ENCODE data around the gene EXTL1.

EXTL1 gene

GRCh38 chr1:26041978-26042377 is 20.4 kb downstream of the EXTL1 start:
- no peak for DNase-seq (ENCODE audit: low read depth in 2 of 2)

- DNase-seq (ENCODE audit: low read depth in 2 of 2): no peak
Measured at GRCh38 chr1:26043765-26044164, 22.2 kb downstream of the EXTL1 start.

DNA sequence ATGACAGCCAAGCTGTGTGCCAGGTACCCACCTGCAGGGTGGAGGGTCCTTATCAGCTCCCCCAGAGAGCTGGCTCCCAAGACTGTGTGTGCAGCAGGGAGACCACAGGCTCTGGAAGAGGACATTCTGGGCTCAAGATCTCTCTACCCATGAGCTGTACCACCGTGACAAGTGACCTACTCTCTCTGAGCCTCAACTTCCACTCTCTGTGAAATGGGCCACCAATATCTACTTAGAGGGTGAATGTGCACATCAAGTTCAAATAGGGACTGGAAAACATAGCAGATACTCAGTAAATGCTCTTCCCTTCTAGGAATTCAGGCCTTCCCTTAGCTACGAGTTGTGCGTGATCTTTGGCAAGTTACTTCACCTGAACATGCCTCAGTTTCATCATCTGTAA is 22.8 kb downstream of the EXTL1 start:
- DNase-seq (ENCODE audit: low read depth in 2 of 2): no peak

DNA sequence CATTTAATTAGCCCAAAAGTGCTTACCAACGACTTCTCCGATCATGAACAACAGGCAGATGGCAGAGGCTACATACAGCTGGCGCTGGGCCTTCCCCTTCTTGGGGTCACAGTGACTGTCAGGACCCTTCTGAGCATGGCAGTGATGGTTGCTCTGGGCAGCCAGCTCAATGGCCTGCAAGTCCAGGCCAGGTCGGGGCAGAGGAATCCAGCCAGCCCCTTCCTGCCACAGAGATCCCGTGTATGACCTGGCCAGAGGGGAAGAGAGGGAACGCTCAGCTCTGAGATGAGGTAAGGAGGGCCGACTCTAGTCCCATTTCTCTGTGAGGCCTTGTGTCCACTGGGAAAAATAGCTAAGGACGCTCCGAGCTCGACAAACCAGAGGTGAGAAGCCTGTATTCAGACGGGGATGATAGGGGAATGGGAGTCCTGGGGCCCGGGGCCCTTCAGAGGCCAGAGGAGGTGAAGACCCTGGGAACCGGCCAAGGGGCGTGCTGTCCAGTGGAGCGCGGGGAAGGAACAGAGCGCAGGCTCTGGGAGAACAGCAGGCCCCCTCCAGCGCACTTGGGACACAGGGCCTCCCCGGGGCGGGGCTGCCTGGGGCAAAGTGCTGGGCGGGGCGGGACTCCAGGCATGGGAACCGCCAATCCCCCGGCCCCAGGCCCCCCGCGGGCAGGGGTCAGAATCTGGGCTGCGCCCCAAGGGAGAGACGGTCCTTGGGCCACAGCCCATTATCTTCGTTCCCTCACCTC is 23.6 kb downstream of the EXTL1 start:
- no peak for DNase-seq (ENCODE audit: low read depth in 2 of 2)

GRCh38 chr1:26045722-26046245 is 24.2 kb downstream of the EXTL1 start, which contains the start of gene SLC30A2:
Gene SLC30A2, minus strand, starts transcription at chr1:26046118. Its CDS starts 222 bp downstream, at chr1:26045896.
- no peak for DNase-seq (ENCODE audit: low read depth in 2 of 2)

- no peak for DNase-seq (ENCODE audit: low read depth in 2 of 2)
Measured at GRCh38 chr1:26046246-26047095, 24.9 kb downstream of the EXTL1 start.

DNA sequence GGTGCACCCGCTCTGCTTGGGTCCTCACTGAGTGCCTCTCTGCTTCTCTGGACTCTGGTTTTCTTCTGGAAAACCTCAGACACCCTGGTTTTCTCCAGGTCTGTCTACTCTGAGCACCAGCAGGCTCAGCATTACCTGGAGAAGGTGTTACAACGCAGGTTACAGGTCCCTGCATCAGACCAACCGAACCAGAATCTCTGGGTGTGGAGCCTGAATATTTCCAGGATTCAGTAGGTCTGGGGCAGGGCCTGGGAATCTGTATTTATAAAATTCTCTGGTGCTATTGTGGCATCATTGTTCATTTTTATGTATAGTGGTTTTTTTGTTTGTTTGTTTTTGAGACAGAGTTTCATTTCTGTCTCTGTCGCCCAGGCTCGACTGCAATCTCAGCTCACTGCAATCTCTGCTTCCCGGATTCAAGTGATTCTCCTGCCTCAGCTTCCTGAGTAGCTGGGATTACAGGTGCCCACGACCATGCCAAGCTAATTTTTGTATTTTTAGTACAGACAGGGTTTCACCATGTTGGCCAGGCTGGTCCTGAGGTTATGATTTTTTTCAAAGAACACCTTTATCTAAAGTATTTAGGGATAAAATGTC is 25.8 kb downstream of the EXTL1 start:
- DNase-seq (ENCODE audit: low read depth in 2 of 2): no peak

- no peak for DNase-seq (ENCODE audit: low read depth in 2 of 2)
Measured at GRCh38 chr1:26049531-26050247, 28.1 kb downstream of the EXTL1 start.

DNA sequence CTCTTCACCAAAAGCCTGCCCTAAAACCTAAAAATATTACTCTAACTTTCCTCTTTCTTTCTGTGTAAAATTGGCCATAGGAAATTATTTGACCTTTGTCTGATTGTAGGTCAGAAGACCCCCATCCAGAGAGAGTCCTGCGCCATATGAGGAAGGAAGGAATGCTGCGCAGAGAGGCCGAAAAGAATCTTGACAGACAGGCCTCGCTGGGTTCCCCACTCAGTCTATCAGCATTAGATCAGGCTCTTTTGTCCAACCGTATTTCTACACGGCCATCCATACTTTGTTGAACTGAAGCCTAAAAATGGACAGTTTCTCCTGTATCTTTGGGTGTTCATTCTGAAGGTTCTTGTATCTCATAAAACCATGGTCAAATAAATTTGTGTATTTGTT is 28.7 kb downstream of the EXTL1 start:
- no peak for DNase-seq (ENCODE audit: low read depth in 2 of 2)

DNA sequence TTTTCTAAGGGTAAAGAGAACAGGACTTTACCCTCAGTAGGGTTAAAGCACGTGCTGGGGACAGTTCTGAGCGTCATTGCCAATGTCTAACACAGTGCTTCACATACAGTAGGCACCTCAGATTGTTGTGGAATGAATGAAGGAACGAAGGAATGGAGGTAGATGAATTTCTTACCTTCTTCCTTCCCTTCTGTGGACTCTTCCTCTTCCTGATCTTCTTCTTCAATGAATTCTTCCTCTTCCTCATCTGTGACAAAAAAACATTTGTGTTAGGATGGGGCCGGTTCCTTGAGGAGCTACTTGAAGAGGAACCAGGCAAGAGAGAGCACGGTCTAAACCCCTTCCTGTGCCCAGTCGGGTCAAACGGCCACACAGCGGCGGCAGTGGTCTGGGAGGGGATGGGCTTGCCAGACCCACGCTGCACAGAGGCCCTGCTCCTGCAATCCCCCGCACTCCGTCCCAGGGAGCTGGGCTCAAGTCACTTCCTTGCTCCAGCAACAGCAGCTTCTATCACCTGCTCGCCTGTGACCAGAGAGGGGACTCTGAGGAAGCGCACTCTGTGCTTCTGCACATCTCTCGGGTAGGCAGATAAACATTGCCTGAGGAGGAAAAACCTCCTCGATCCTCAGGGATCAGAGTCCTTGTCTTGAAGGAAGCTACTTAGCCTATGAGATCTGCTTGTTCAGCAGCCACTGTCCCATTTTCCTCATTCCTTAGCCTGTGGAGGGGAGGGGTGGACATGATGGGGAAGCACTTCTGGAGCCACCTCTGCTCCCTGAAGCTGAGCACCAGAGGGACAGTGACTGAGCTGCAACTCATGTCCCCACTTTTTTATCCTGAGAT is 32.4 kb downstream of the EXTL1 start:
- DNase-seq (ENCODE audit: low read depth in 2 of 2): no peak

DNA sequence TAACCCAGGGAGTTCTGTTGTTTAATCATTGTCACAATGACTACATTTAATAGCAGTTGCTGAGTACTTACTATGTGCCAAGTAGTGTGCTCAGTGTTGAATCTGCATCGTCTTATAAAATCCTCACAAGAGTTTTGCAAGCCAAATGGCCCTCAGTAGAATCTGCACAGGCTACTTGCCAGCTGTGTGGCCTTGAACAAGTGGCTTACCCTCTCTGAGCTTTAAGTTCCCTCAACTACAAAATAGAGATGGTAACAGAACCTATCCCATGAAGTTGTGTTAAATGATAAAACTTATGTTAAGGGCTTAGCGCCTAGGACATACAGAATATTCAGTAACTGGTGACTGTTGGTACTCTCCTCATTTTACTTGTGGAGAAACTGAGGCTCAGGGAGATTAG is 33.5 kb downstream of the EXTL1 start:
- no peak for DNase-seq (ENCODE audit: low read depth in 2 of 2)

- DNase-seq (ENCODE audit: low read depth in 2 of 2): no peak
Measured at GRCh38 chr1:26057189-26057588, 35.6 kb downstream of the EXTL1 start.

DNA sequence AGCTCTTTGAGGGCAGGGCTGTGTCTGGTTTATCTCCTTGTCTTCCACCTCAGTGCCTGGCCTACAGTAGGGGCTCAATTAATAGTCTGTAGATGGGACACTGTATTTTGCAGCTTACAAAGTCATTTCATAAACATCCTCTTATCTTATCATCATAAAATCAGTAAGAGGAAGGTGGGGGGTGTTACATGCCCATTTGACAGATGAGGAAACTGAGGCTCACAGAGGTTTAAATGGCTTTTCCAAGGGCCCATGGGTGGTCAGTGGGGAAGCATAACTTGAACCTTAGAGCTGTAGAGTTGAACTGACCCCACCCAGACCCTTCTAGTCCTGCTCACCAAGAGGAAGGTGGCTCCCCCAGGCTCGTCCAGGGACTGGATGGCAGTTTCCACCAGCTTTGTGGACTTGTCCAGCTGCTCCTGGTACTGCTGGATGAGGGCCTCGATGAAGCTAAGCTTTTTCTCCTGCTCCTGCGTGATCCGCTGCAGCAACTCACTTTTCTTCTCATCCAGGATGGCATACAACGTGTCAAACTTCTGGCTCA is 36.5 kb downstream of the EXTL1 start:
- DNase-seq (ENCODE audit: low read depth in 2 of 2): no peak

DNA sequence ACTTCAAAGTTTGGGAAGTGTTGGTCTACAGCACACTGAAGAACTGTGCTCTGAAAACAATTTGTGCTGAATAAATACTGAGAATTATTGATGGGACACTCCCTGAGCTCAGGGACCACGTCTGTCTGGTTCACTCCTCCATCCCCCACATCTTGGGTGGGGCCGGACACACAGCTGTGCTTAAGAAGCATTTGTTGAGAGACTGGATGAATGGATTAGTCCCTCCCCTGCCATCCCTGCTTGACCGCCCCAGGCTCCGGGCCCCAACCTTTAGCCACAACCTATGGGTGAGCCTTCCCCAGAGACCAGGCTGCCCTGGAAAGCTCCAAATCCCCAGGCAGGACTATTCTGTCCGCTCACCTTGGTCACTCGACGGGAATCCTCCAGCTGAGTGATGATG is 38.3 kb downstream of the EXTL1 start:
- DNase-seq (ENCODE audit: low read depth in 2 of 2): no peak

- DNase-seq (ENCODE audit: low read depth in 2 of 2): no peak
Measured at GRCh38 chr1:26060832-26061574, 39.4 kb downstream of the EXTL1 start.

DNA sequence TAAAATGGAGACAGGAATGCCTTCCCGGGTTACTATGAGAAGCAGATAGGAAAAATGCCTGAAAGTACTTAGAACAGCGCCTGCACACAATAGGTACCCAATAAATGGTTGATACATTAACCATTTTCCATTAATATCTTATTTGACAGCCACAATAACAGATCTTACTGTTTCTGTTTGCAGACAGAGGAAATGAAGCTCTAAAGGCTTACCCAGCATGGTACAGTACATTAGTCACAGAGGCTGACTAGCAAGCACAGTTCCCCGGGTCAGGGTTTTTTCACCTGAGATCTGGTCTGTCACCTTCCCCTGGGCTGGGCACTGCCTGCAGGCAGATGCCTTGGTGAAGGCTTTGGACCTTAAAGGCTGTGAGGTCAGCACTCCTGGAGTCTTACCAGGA is 43.0 kb downstream of the EXTL1 start:
- DNase-seq (ENCODE audit: low read depth in 2 of 2): no peak

GRCh38 chr1:26066160-26066559 is 44.6 kb downstream of the EXTL1 start:
- DNase-seq (ENCODE audit: low read depth in 2 of 2): no peak

- DNase-seq (ENCODE audit: low read depth in 2 of 2): no peak
Measured at GRCh38 chr1:26066857-26067256, 45.3 kb downstream of the EXTL1 start.

DNA sequence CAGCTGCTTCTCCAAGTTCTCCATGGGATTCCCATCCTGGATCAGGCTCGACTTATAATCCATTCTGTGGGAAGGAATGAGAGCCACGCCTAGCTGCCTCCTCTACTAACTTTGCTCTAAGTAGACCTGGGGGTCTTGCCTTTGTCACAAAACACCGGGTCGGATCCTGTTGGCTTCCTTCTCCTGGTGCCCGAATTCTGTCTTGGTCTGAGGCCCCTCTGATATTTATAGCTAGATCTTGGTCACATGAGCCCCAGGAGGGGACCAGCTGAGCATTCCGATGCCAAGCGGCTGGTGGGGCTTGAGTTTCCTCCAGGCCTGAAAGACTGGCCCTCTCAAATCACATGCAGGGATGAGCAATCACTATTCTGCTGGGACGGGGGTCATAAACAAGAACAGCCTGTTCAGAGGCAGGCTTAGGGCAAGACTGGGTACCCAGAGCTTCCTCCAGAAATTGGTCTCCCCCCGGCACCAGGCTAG is 45.9 kb downstream of the EXTL1 start, which contains the start of gene TRIM63:
TSS of gene TRIM63 (minus strand) at position 199 of the 480 bp plus-strand sequence. CDS start at position 63, 136 bp downstream.
- DNase-seq (ENCODE audit: low read depth in 2 of 2): no peak

DNA sequence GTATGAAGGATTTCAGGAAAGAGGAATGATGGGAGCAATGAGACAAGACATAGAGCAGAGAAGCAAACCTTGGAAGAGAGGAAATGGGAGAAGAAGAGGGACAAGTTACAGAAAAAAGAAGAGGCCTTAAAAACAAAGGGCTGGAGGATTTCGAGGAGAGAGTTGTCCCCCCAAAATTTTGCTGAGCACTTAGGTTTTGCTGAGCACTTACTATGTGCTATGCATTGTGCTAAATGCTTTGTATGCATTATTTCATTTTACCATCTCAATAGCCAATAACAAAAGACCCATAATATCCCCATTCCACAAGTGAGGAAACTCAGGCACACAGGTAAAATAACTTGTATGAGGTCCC is 48.3 kb downstream of the EXTL1 start:
- no peak for DNase-seq (ENCODE audit: low read depth in 2 of 2)
